ENCODE results near the gene UBALD2.

DNA sequence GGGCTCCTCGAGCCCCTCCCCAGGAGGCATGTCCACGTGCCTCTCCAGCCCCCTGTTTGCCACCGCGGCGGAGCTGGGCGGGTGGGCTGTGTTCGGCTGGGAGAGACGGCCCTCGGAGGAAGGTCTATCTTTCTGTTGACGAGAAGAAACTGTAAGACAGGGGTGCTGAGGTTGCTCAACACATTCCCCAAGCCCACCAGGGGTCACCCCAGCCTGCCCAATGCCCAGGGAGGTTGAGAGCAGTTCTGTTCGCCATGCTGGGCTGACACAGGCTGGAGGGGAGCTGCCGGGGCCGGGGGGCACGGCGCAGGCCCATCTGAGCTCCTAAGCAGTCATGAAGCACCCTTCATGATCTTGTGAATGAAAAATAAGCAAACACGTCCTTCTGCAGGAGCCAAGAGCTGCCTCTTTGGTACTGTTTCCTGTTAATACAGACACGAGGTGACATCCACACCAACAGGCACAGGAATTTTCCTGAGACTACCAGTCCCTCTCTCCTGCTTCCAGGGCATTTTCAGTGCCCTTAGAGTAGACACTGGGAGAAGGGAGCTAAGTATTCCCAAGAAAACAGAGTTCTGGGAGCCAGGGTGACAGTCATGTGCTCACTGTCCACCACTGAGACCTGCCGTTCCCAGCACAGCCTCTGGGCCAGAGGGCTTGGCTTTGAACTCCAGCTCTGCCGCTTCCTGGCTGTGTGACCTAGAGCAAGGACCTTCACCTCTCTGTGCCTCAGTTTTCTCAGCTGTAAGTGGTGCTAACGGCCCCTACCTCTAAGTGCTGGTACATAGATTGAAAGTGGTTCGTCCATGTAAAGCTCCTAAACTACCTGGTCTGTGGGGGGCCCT, 9.2 kb downstream of the UBALD2 start:
- TF ChIP-seq, protein P1, sequence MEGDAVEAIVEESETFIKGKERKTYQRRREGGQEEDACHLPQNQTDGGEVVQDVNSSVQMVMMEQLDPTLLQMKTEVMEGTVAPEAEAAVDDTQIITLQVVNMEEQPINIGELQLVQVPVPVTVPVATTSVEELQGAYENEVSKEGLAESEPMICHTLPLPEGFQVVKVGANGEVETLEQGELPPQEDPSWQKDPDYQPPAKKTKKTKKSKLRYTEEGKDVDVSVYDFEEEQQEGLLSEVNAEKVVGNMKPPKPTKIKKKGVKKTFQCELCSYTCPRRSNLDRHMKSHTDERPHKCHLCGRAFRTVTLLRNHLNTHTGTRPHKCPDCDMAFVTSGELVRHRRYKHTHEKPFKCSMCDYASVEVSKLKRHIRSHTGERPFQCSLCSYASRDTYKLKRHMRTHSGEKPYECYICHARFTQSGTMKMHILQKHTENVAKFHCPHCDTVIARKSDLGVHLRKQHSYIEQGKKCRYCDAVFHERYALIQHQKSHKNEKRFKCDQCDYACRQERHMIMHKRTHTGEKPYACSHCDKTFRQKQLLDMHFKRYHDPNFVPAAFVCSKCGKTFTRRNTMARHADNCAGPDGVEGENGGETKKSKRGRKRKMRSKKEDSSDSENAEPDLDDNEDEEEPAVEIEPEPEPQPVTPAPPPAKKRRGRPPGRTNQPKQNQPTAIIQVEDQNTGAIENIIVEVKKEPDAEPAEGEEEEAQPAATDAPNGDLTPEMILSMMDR (IDR thresholded peaks at IDR 0.05): no peak
- TF ChIP-seq POLR2A (IDR thresholded peaks at IDR 0.05; ENCODE audit: low read depth): no peak
- no peak for TF ChIP-seq POLR2AphosphoS5 (IDR thresholded peaks at IDR 0.05)
- no peak for TF ChIP-seq EP300 (IDR thresholded peaks at IDR 0.05)
